RWPE2 (cell line): ENCODE measurements around the gene KCNK4.

Experiments used
- ATAC-seq: fragments of 200-7000 bp; cut with Tn5 transposase; 3 replicates; pipeline ENCODE4 v1.9.1; 2021; ENCODE audit warnings: low read depth
- DNase-seq: peaks from one replicate; pipeline ENCODE4 v3.0.0-alpha.2; 2020; ENCODE audit warnings: low spot score
- H3K27ac ChIP-seq: fragments of 450-650 bp; 2 replicates; pipeline ENCODE4 v1.5.1; 2017; ENCODE audit warnings: mild to moderate bottlenecking; ENCODE audit not compliant: poor library complexity, severe bottlenecking
- H3K27me3 ChIP-seq: fragments of 250-450 bp; sonication (Bioruptor Pico); 2 replicates; pipeline ENCODE4 v1.5.1; 2021; ENCODE audit warnings: mild to moderate bottlenecking, moderate library complexity; ENCODE audit not compliant: insufficient read depth, poor library complexity, severe bottlenecking
- H3K36me3 ChIP-seq: fragments of 250-450 bp; sonication (Bioruptor Pico); 2 replicates; pipeline ENCODE4 v1.5.1; 2020; ENCODE audit warnings: low read depth, mild to moderate bottlenecking, moderate library complexity
- H3K4me1 ChIP-seq: fragments of 250-450 bp; sonication (Bioruptor Pico); 2 replicates; pipeline ENCODE4 v1.5.1; 2021; ENCODE audit warnings: mild to moderate bottlenecking, moderate library complexity; ENCODE audit not compliant: insufficient read depth, poor library complexity, severe bottlenecking
- H3K4me3 ChIP-seq: fragments of 250-450 bp; sonication (Bioruptor Pico); 2 replicates; pipeline ENCODE4 v1.5.1; 2021; ENCODE audit warnings: mild to moderate bottlenecking, moderate library complexity; ENCODE audit not compliant: severe bottlenecking
- H3K9me3 ChIP-seq: fragments of 250-450 bp; sonication (Bioruptor Pico); 2 replicates; pipeline ENCODE4 v1.5.1; 2021; ENCODE audit warnings: mild to moderate bottlenecking, moderate library complexity; ENCODE audit not compliant: severe bottlenecking
- CTCF ChIP-seq: fragments of 450-650 bp; IDR thresholded peaks from one replicate; pipeline ENCODE4 v1.5.1; 2017; ENCODE audit warnings: mild to moderate bottlenecking, moderate library complexity; ENCODE audit not compliant: poor library complexity, severe bottlenecking

KCNK4 gene

GRCh38 chr11:64262271-64263002 is 28.7 kb upstream of the KCNK4 start:
- peak overlapping the region; percentile 28 for H3K27ac ChIP-seq
- TF ChIP-seq CTCF, result no peak
- H3K9me3 ChIP-seq, result no peaks in the 10 kb centered on the region
- peaks cover 8% of the 10 kb centered on the region for H3K4me1 ChIP-seq
- no peaks in the 10 kb centered on the region for H3K27me3 ChIP-seq
- no peak for ATAC-seq
- DNase-seq, result no peak
- no peak overlapping the region for H3K4me3 ChIP-seq
- H3K36me3 ChIP-seq, result peaks cover 74% of the 10 kb centered on the region

GRCh38 chr11:64263021-64263946 is 27.8 kb upstream of the KCNK4 start:
- peaks cover 65% of the 10 kb centered on the region for H3K36me3 ChIP-seq

GRCh38 chr11:64263947-64264317 is 27.2 kb upstream of the KCNK4 start:
- no peak for ATAC-seq
- Histone ChIP-seq H3K27me3 (no peaks in the 10 kb centered on the region), H3K36me3 (peaks cover 59% of the 10 kb centered on the region), H3K9me3 (no peaks in the 10 kb centered on the region), H3K27ac (no peak overlapping the region), H3K4me3 (no peak overlapping the region), H3K4me1 (peaks cover 22% of the 10 kb centered on the region)
- TF ChIP-seq CTCF, result no peak
- DNase-seq, result no peak

More at GRCh38 chr11:64263021-64263946, 27.8 kb upstream of the KCNK4 start:
- Histone ChIP-seq H3K4me3 (no peak overlapping the region), H3K4me1 (peaks cover 15% of the 10 kb centered on the region), H3K27me3 (no peaks in the 10 kb centered on the region), H3K27ac (peak overlapping the region; percentile 28), H3K9me3 (no peaks in the 10 kb centered on the region)
- ATAC-seq, result peak; percentile 51
- no peak for TF ChIP-seq CTCF
- DNase-seq, result no peak

- no peak for DNase-seq
- Histone ChIP-seq H3K4me1 (peaks cover 24% of the 10 kb centered on the region), H3K4me3 (no peak overlapping the region), H3K27me3 (no peaks in the 10 kb centered on the region), H3K9me3 (no peaks in the 10 kb centered on the region), H3K27ac (no peak overlapping the region), H3K36me3 (peaks cover 54% of the 10 kb centered on the region)
- no peak for TF ChIP-seq CTCF
- no peak for ATAC-seq
These were observed 26.7 kb upstream of the KCNK4 start for GRCh38 chr11:64264371-64264852.
